Cerebellar nuclear complex (tissue), 1 donor: ENCODE data around the gene CA12.

Experiments used
- DNase-seq, 2 experiments: peaks; one replicate each; lab custom pipeline; 2025; lab: John Stamatoyannopoulos, UW

The CA12 gene

GRCh38 chr15:63306492-63307073 is 75.1 kb downstream of the CA12 start:
- no peak for DNase-seq

DNA sequence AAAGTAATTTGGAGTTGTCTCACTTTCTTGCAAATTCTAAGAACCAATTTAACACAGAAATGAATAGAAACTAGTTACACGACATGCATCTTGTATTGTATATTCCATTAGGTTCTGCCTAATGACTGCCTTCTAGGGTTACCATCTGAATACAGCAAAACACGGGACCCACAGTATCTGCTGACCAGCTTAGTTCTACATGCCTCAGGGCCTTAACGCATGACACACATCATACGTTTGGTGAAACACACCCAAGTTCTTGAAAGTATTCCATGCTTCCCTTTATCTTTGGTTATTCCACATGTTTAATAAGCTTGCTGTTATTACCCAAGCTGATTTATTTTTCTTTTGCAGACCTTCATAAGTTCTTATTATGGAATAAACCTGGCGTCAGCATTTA is 76.4 kb downstream of the CA12 start:
- DNase-seq = no peak

DNA sequence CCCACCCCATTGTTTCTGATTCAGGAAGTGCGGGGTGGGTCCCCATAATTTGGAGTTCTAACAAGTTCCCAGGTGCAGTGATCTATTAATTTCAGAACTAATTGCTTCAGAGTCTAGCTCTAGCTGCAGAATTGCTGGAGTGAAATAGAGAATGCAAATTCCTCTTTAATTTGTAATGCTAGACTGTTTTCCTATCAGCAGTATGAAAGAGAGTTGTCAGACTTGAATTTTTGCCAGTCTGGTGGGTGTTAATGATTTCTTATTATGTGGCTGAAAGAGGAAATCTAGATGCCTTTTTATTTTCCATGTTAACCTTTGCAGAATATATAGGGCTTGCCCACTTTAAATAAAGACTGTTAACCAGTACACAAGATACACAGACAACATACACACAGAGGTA is 80.6 kb downstream of the CA12 start:
- no peak for DNase-seq

GRCh38 chr15:63299943-63300575 is 81.6 kb downstream of the CA12 start:
- DNase-seq = no peak

DNA sequence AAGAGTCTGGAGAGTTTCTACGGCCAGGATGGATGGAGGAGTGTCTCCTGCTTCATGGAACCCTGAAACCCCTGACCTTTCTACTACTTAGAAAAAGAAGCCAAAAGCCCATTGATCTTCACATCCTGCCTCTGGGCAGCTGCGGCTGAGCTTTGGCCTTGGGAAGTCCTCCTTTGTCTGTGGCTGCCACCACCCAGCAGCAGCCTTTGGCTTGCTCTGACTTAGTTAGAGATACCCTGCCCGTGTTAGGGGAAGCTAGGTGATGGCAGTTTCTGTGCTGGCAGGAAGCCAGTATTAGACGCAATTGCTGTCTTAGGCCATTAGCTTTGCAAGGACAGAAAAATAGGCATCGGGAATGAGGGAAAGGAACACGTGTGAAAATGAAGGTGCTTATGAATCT is 85.5 kb downstream of the CA12 start:
- no peak for DNase-seq

DNA sequence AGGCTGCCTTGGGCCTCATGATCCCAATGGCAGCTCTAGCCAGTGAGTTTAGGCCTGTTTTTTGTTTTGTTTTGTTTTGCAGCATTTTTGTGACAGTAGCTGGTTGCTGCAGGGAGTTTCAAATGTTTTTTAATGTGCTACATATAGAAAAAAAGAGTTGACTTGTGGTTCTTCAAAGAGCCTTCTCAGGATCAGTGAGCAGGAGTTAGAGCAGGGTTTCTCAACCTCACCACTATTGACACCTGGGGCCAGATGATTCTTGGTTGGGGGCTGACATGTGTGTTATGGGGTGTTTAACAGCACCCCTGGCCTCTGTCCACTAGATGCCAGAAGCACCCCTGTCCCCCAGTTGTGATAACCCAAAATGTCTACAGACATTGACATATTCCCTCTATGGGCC is 86.3 kb downstream of the CA12 start:
- no peak for DNase-seq

DNA sequence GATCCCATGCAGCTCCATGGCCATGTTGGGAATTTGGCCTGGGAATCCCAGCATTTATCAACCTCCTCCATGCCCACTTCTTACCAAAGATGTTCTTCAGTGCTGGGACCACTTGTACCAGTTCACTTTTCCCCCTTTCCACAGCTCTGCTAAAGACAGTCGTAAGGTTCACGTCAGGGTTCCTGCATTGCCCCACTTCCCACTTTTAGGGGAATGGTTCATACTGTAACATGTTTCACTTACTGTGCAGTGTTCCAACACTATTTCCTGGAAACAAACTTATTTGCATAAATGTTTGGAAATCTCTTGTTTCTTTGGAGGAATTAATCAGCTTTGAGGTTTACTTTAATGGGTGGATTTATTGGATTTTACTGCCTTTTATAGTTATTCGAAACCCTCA is 87.3 kb downstream of the CA12 start:
- DNase-seq = no peak

DNA sequence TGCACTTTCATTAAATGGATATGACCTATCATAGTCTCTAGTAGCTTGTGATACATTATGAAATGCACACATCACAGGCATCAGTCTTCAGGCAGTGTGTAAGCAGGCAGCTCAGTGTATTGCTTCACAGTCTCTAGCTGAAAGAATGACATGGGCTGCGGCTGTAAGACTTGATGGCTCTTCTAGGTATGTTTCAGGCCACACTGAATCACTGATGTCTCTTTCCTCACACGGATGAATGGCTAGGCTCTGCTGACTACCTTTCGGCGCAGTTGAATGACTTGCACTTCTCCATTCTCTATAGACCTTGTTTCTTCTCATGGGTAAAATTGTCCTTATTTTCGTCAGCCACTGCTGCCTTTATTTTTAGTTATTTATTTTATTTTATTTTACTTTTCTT is 88.9 kb downstream of the CA12 start:
- no peak for DNase-seq

DNA sequence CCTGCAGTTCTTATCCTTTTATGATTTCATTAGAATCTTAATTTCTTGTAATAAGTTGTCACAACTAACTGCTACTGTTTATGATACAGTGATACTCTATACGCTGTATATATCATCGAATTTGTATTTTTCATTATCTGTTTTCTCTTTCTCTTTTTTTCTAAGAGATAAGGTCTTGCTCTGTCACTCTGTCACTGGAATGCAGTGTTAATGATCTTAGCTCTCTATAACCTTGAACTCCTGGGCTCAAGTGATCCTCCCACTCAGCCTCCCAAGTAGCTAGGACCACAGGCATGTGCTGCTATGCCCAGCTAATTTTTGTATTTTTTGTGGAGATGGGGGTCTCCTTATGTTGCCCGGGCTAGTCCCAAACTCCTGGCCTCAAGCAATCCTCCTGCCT is 89.4 kb downstream of the CA12 start:
- DNase-seq = no peak

DNA sequence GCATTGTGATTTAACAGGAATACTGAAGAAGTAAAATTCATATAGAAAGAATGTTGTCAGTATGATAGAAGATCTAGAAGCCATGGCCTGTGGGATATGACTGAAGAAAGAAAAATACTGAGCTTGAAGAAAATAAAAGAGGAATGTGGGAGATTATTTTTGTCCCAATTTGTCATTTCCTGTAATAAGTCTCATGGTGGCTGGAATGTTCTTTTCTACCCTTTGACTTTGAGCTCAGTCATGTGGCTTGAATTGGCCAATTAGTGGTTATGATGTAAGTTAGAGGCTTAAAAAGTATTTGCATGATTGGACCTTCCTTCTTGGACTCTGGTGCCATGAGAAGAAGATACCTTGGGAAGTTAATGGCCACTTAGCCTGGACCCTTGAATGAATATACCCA is 90.1 kb downstream of the CA12 start:
- DNase-seq = no peak

GRCh38 chr15:63288778-63289378 is 92.8 kb downstream of the CA12 start:
- peak in 1 of 2 experiments; percentile 25 for DNase-seq

GRCh38 chr15:63288342-63288741 is 93.3 kb downstream of the CA12 start:
- DNase-seq = no peak

DNA sequence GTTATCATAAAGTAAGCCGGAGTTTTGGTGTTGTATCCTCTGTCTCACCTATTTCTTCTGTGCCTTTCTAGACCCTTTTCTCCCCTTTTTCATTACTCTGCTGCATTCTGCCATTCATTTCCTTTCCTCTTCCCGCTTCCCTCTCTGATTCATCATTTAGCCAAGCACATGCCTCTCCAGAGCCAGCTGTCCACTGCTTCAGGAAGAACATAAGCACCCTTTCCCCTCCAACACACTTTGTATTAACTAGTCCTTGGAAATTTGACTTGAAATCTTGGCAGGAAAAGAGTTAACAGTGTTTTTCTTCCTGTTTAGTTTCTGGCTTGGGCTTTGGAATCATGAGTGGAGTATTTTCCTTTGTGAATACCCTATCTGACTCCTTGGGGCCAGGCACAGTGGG is 94.5 kb downstream of the CA12 start:
- no peak for DNase-seq

DNA sequence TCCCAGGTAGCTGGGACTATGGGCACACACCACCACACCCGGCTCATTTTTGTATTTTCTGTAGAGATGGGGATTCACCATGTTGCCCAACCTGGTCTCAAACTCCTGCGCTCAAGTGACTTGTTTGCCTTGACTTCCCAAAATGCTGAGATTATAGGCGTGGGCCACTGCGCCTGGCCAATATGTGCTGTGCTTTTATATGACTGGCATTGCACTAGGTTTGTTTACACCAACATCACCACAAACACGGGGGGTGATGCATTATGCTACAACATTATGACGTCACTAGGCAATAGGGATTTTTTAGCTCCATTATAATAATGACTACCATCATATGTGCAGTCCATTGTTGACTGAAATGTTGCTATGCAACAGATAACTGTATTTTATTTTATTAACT is 97.3 kb downstream of the CA12 start:
- no peak for DNase-seq

- DNase-seq = no peak
These were observed 98.5 kb downstream of the CA12 start for GRCh38 chr15:63283126-63283525.

- DNase-seq = no peak
These were observed 103.7 kb downstream of the CA12 start for GRCh38 chr15:63277893-63278456.

DNA sequence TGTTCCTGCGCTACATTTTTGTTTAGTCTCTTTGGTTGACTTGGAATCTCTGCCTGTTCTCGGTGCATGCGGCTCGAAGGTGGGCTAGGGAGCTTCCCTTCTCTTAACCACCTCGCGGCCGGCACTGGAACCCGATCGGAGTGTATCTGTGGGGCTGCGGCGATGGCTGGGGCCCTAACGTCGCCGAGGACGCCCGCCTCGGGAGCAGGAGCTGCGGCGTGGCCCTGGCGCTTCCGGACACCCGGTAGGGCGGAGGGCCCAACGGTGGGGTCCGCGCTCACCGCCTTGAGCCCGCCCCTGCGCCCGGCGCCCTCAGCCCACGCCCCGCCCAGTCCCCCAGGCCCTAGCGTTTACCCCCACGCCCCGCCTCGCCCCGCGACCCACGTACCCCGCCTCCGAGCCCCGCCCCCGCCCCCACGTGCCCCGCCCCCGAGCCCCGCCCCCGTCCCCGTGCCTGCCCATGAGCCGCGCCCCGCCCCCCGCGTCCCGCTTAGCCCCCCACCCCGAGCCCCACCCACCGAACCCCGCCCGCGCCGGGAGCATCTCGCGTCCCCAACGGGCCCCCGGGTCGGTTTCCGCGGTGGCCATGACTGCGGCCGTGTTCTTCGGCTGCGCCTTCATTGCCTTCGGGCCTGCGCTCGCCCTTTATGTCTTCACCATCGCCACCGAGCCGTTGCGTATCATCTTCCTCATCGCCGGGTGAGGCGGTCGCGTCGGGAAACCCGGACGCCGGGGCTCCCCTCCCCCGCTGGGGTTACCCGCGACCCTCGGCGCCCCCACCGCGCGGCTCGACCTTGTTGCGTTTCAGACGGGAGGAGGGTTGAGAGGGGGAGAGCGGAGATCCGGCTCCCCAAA is 104.4 kb downstream of the CA12 start, which contains the start of gene APH1B:
Gene APH1B (plus strand): TSS at position 568 of the 855 bp plus-strand sequence. CDS start 19 bp downstream, at position 587.
- DNase-seq = no peak

GRCh38 chr15:63276342-63277037 is 105.2 kb downstream of the CA12 start:
- no peak for DNase-seq

GRCh38 chr15:63274427-63274826 is 107.2 kb downstream of the CA12 start:
- DNase-seq = no peak
